Tibial artery (tissue), 4 donors: ENCODE measurements around the gene TLK1.

Experiments used
- DNase-seq, 2 donors: peaks; one replicate each; pipeline ENCODE4 v3.0.0-alpha.2; 2019
- H3K27ac ChIP-seq, 2 donors: fragments of 200-600 bp; sonication (generic) in 1 of 2; 1 replicate in 1 of 2; 2 replicates in 1 of 2; pipeline ENCODE4 v1.5.1; 2018 to 2019; ENCODE audit warnings: mild to moderate bottlenecking in 1 of 2
- H3K27me3 ChIP-seq, 2 donors: fragments of 200-600 bp; sonication (generic) in 1 of 2; one replicate each; pipeline versions ENCODE4 v1.5.1 to v1.6.0; 2016 to 2019
- H3K36me3 ChIP-seq, 3 donors: fragments of 200-600 bp; sonication (generic) in 2 of 3; one replicate each; pipeline ENCODE4 v1.5.1; 2016 to 2019; ENCODE audit warnings: mild to moderate bottlenecking in 2 of 3
- H3K4me1 ChIP-seq, 4 donors: fragments of 200-600 bp; sonication (generic) in 2 of 4; 1 replicate in 3 of 4; 2 replicates in 1 of 4; pipeline ENCODE4 v1.5.1; 2016 to 2019
- H3K4me3 ChIP-seq, 2 donors: fragments of 200-600 bp; sonication (generic) in 1 of 2; 1 replicate in 1 of 2; 2 replicates in 1 of 2; pipeline ENCODE4 v1.5.1; 2018 to 2019; ENCODE audit warnings: mild to moderate bottlenecking in 2 of 2
- H3K9me3 ChIP-seq, 3 donors: fragments of 200-600 bp; sonication (generic) in 1 of 3; one replicate each; pipeline ENCODE4 v1.5.1; 2016 to 2019
- CTCF ChIP-seq, 2 experiments: fragments of 200-600 bp in 1 of 2; fragments of 450-650 bp in 1 of 2; IDR thresholded peaks; one replicate each; pipeline ENCODE4 v1.5.1; 2017 to 2019; ENCODE audit warnings: antibody characterized with exemption in 2 of 2, mild to moderate bottlenecking in 1 of 2, moderate library complexity in 1 of 2
- intact Hi-C: fragments of 100-400 bp; cut with DNase I; formaldehyde crosslinking; loops from one replicate; pipeline ENCODE4 v1.15.0; 2023; ENCODE audit warnings: low total_unique reads

Gene TLK1

GRCh38 chr2:171109571-171109970, 51.1 kb downstream of the TLK1 start:
- no peaks in the 10 kb centered on the region for H3K36me3 ChIP-seq
- no peak for TF ChIP-seq CTCF (IDR thresholded peaks at IDR 0.05)
- no peak overlapping the region for H3K4me3 ChIP-seq
- no peak overlapping the region for H3K27ac ChIP-seq
- intact Hi-C loops, result no loop called here
- DNase-seq, result no peak
- no peaks in the 10 kb centered on the region for H3K27me3 ChIP-seq
- H3K4me1 ChIP-seq, result no peaks in the 10 kb centered on the region
- no peaks in the 10 kb centered on the region for H3K9me3 ChIP-seq

- Histone ChIP-seq H3K36me3 (no peaks in the 10 kb centered on the region), H3K4me3 (no peak overlapping the region), H3K9me3 (no peaks in the 10 kb centered on the region), H3K27me3 (no peaks in the 10 kb centered on the region), H3K27ac (no peak overlapping the region), H3K4me1 (no peaks in the 10 kb centered on the region)
- no peak for DNase-seq
- no peak for TF ChIP-seq CTCF (IDR thresholded peaks at IDR 0.05)
- intact Hi-C loops, result no loop called here
Measured at GRCh38 chr2:171109020-171109419, 51.7 kb downstream of the TLK1 start.

GRCh38 chr2:171107803-171108202, 52.9 kb downstream of the TLK1 start:
- no peaks in the 10 kb centered on the region for H3K36me3 ChIP-seq
- H3K4me3 ChIP-seq, result no peak overlapping the region
- intact Hi-C loops, result no loop called here
- DNase-seq, result no peak
- H3K27me3 ChIP-seq, result no peaks in the 10 kb centered on the region
- no peak for TF ChIP-seq CTCF (IDR thresholded peaks at IDR 0.05)
- no peaks in the 10 kb centered on the region for H3K9me3 ChIP-seq
- H3K27ac ChIP-seq, result no peak overlapping the region
- no peaks in the 10 kb centered on the region for H3K4me1 ChIP-seq

GRCh38 chr2:171104379-171104778, 56.3 kb downstream of the TLK1 start:
- no peaks in the 10 kb centered on the region for H3K27me3 ChIP-seq
- peaks cover 3 to 9% (median 3%) of the 10 kb centered on the region in 3 donors for H3K36me3 ChIP-seq
- intact Hi-C loops, result no loop called here
- no peak for DNase-seq
- no peak overlapping the region for H3K27ac ChIP-seq
- H3K9me3 ChIP-seq, result peaks cover 0 to 9% (median 4%) of the 10 kb centered on the region in 3 donors
- no peak for TF ChIP-seq CTCF (IDR thresholded peaks at IDR 0.05)
- no peak overlapping the region for H3K4me3 ChIP-seq
- H3K4me1 ChIP-seq, result no peaks in the 10 kb centered on the region

GRCh38 chr2:171102802-171103201, 57.9 kb downstream of the TLK1 start:
- DNase-seq, result no peak
- intact Hi-C loops, result no loop called here
- no peak for TF ChIP-seq CTCF (IDR thresholded peaks at IDR 0.05)
- H3K4me3 ChIP-seq, result no peak overlapping the region
- H3K9me3 ChIP-seq, result peaks cover 3 to 21% (median 13%) of the 10 kb centered on the region in 3 donors
- H3K4me1 ChIP-seq, result no peaks in the 10 kb centered on the region
- H3K27ac ChIP-seq, result no peak overlapping the region
- peaks cover 3 to 11% (median 4%) of the 10 kb centered on the region in 3 donors for H3K36me3 ChIP-seq
- no peaks in the 10 kb centered on the region for H3K27me3 ChIP-seq

GRCh38 chr2:171100370-171100769, 60.3 kb downstream of the TLK1 start:
- Histone ChIP-seq H3K27ac (no peak overlapping the region), H3K27me3 (no peaks in the 10 kb centered on the region), H3K9me3 (peaks cover 3 to 25% (median 13%) of the 10 kb centered on the region in 3 donors), H3K4me1 (no peaks in the 10 kb centered on the region), H3K4me3 (no peak overlapping the region), H3K36me3 (peaks cover 3 to 11% (median 4%) of the 10 kb centered on the region in 3 donors)
- TF ChIP-seq CTCF (IDR thresholded peaks at IDR 0.05), result no peak
- intact Hi-C loops, result no loop called here
- DNase-seq, result no peak
